GM12878 (cell line): ENCODE measurements around the gene TRPC1. TPM values are rescaled to one million over a fixed set of nuclear protein-coding genes. Genes with fewer than 3 reads are reported as not detected.

ENCODE experiments used
- ATAC-seq: fragments of 200-7000 bp; cut with Tn5 transposase; 3 replicates; pipeline ENCODE4 v1.9.1; 2020; ENCODE audit warnings: mild to moderate bottlenecking, moderate library complexity
- BruUV-seq: library from RNA; stranded (reverse); fragments of 400-500 nt; replicated peaks from 2 replicates; lab custom pipeline; 2021; lab: Mats Ljungman, UMichigan
- CTCF ChIA-PET: fragments of 300-600 bp; sonication (Branson Sonifier 250); formaldehyde crosslinking; extraction: SDS; loops from one replicate; lab custom pipeline; 2021; ENCODE audit warnings: inconsistent platforms; lab: Yijun Ruan, JAX
- POLR2A ChIA-PET: fragments of 350-600 bp; formaldehyde crosslinking; extraction: SDS; loops from one replicate; lab custom pipeline; 2021; ENCODE audit warnings: inconsistent platforms; lab: Charles Lee
- RAD21 ChIA-PET: fragments of 300-600 bp; sonication (Branson Sonifier 250); formaldehyde crosslinking; loops from one replicate; lab custom pipeline; 2023; ENCODE audit warnings: antibody characterized with exemption; ENCODE audit not compliant: unreplicated experiment; lab: Charles Lee
- SMC1A ChIA-PET: fragments of 300-600 bp; sonication (Branson Sonifier 250); formaldehyde crosslinking; loops from one replicate; lab custom pipeline; 2023; ENCODE audit not compliant: unreplicated experiment, uncharacterized antibody; lab: Charles Lee
- DNase-seq: peaks from one replicate; pipeline ENCODE4 v3.0.0-alpha.2; 2011; ENCODE audit warnings: low read depth, low spot score
- FAIRE-seq: peaks from 3 replicates; lab custom pipeline; 2011; peaks lifted over from hg19 to GRCh38; lab: Jason Lieb, UNC
- H2AFZ ChIP-seq: 2 replicates; pipeline ENCODE4 v1.6.0; 2011; ENCODE audit warnings: low read depth, low read length, control low read depth; ENCODE audit not compliant: control insufficient read depth
- H3K27ac ChIP-seq: 2 replicates; pipeline ENCODE4 v1.5.1; 2011; ENCODE audit warnings: control low read depth; ENCODE audit not compliant: control insufficient read depth, insufficient read depth
- H3K27me3 ChIP-seq, 2 experiments: replicated peaks in 1 of 2; 2 replicates each; pipeline versions ENCODE4 v1.6.0 to v1.6.1; 2011; ENCODE audit warnings: low read length in 1 of 2; ENCODE audit not compliant: control insufficient read depth in 2 of 2, insufficient read depth in 2 of 2
- H3K36me3 ChIP-seq, 2 experiments: 2 replicates each; pipeline ENCODE4 v1.5.1; 2011; ENCODE audit warnings: low read length in 1 of 2; ENCODE audit not compliant: control insufficient read depth in 2 of 2, insufficient read depth in 2 of 2
- H3K4me1 ChIP-seq: 2 replicates; pipeline ENCODE4 v1.6.1; 2011; ENCODE audit warnings: mild to moderate bottlenecking, low read length, moderate library complexity, mixed read lengths; ENCODE audit not compliant: control insufficient read depth, insufficient read depth
- H3K4me2 ChIP-seq: 2 replicates; pipeline ENCODE4 v1.6.0; 2011; ENCODE audit warnings: control low read depth; ENCODE audit not compliant: control insufficient read depth, insufficient read depth
- H3K4me3 ChIP-seq: fragments of 200-600 bp; sonication (generic); 2 replicates; pipeline ENCODE4 v1.5.1; 2016
- H3K79me2 ChIP-seq: 2 replicates; pipeline ENCODE4 v1.6.0; 2011; ENCODE audit warnings: low read length; ENCODE audit not compliant: control insufficient read depth, insufficient read depth
- H3K9ac ChIP-seq: 2 replicates; pipeline ENCODE4 v1.8.0; 2011; ENCODE audit warnings: low read length, control low read depth, mixed read lengths; ENCODE audit not compliant: control insufficient read depth, insufficient read depth
- H3K9me3 ChIP-seq: replicated peaks from 3 replicates; pipeline ENCODE4 v1.5.1; 2011; ENCODE audit warnings: mild to moderate bottlenecking, low read length; ENCODE audit not compliant: control insufficient read depth, insufficient read depth
- H4K20me1 ChIP-seq: 2 replicates; pipeline ENCODE4 v1.6.0; 2011; ENCODE audit not compliant: control insufficient read depth, insufficient read depth
- ASH2L ChIP-seq: fragments of 300-600, 200-600 bp; sonication (generic); IDR thresholded peaks from 2 replicates; pipeline ENCODE4 v1.6.1; 2017; ENCODE audit warnings: low read depth, mild to moderate bottlenecking, borderline replicate concordance
- CEBPB ChIP-seq, 2 experiments: fragments of 150-350 bp in 1 of 2; IDR thresholded peaks; 2 replicates each; pipeline ENCODE4 v1.6.1; 2012 to 2014; ENCODE audit warnings: low read depth in 2 of 2, low read length in 2 of 2, borderline replicate concordance in 1 of 2, inconsistent platforms in 1 of 2
- E2F8 ChIP-seq: fragments of 450-650 bp; IDR thresholded peaks from 2 replicates; pipeline ENCODE4 v1.6.1; 2018; ENCODE audit warnings: mild to moderate bottlenecking, low read depth, moderate library complexity; ENCODE audit not compliant: partially characterized antibody
- ESRRA ChIP-seq: IDR thresholded peaks from 2 replicates; pipeline ENCODE4 v1.6.1; 2012; ENCODE audit warnings: mild to moderate bottlenecking, low read length, improper control_type of control experiment
- HDAC6 ChIP-seq: fragments of 200-600 bp; sonication (generic); IDR thresholded peaks from one replicate; pipeline ENCODE4 v1.8.0; 2017; ENCODE audit warnings: antibody characterized with exemption; ENCODE audit not compliant: unreplicated experiment
- JUNB ChIP-seq: IDR thresholded peaks from 2 replicates; pipeline ENCODE4 v1.6.1; 2016; ENCODE audit warnings: antibody characterized with exemption, mild to moderate bottlenecking
- MEF2A ChIP-seq: IDR thresholded peaks from 2 replicates; pipeline ENCODE4 v1.6.1; 2011; ENCODE audit warnings: low read depth, mild to moderate bottlenecking, low read length, moderate library complexity; ENCODE audit not compliant: insufficient read depth
- MTA2 ChIP-seq: fragments of 450-650 bp; IDR thresholded peaks from 2 replicates; pipeline ENCODE4 v1.6.1; 2016; ENCODE audit warnings: low read depth, mild to moderate bottlenecking, moderate library complexity
- NFXL1 ChIP-seq: fragments of 450-650 bp; IDR thresholded peaks from 2 replicates; pipeline ENCODE4 v1.6.1; 2017; ENCODE audit warnings: antibody characterized with exemption, mild to moderate bottlenecking, borderline replicate concordance
- RAD21 ChIP-seq: IDR thresholded peaks from 2 replicates; pipeline ENCODE4 v1.6.1; 2011; ENCODE audit warnings: mild to moderate bottlenecking, low read depth, low read length, moderate library complexity; ENCODE audit not compliant: insufficient read depth
- USF2 ChIP-seq: IDR thresholded peaks from 2 replicates; pipeline ENCODE4 v1.6.1; 2011; ENCODE audit warnings: low read depth, low read length, improper control_type of control experiment, borderline replicate concordance
- WGBS: methylation state at CpG from one replicate; pipeline ENCODE4 v1.1.6; 2016; ENCODE audit warnings: low lambda C conversion rate; ENCODE audit not compliant: insufficient replicate concordance, insufficient coverage; ENCODE audit errors: missing lambda C conversion rate; 5-methylcytosine and 5-hydroxymethylcytosine counted together
- in situ Hi-C: fragments of 300-500 bp; cut with MboI; formaldehyde crosslinking; loops from 9 replicates; pipeline ENCODE4 v1.14.3; 2018; ENCODE audit warnings: mixed read lengths
- intact Hi-C: fragments of 100-400 bp; cut with micrococcal nuclease; formaldehyde crosslinking; loops from one replicate; pipeline ENCODE4 v1.14.2; 2022; ENCODE audit not compliant: unreplicated experiment
- polyA plus RNA-seq, 11 experiments: library from polyadenylated mRNA; depleted of rRNA in 4 of 11; unstranded in 6 of 11; stranded (reverse) in 5 of 11; fragments of >200 nt; fragmentation: Nextera tagmentation in 4 of 11; fragmentation: Illumina TruSeq in 1 of 11; extraction: Ambion mirVana in 4 of 11; extraction: Trizol in 1 of 11; gene quantifications; 1 replicate in 1 of 11; 2 replicates in 10 of 11; pipeline versions ENCODE4 v1.2.1 to v1.2.3, GENCODE V29; 2011 to 2016; ENCODE audit warnings: inconsistent platforms in 2 of 11, missing spikeins in 2 of 11, low read depth in 1 of 11
- total RNA-seq, 4 experiments: library from RNA; depleted of rRNA in 3 of 4; stranded (reverse); fragments of >200 nt in 3 of 4; fragmentation: Illumina TruSeq in 1 of 4; extraction: Trizol in 1 of 4; gene quantifications; 2 replicates each; pipeline versions ENCODE4 v1.2.1 to v1.2.3, GENCODE V29; 2013 to 2021

Gene TRPC1
- total and polyA plus RNA-seq, 10 of the 15 experiments (the other 5 are each of a cell fraction or from before 2014, with no cell fraction given): 0.05 to 2.9 (median 0.17) TPM

GRCh38 chr3:142852009-142852408, 128.2 kb downstream of the TRPC1 start:
- Histone ChIP-seq H3K36me3 (no peaks in the 10 kb centered on the region), H3K9me3 (no peaks in the 10 kb centered on the region), H2AFZ (no peak overlapping the region), H3K4me3 (no peak overlapping the region), H3K4me2 (no peak overlapping the region), H3K27me3 (no peaks in the 10 kb centered on the region; a peak in 1 of 4 replicates), H3K79me2 (no peaks in the 10 kb centered on the region), H3K4me1 (no peaks in the 10 kb centered on the region), H3K9ac (no peak overlapping the region), H4K20me1 (no peaks in the 10 kb centered on the region)
- ChIA-PET CTCF (interaction anchor here (1.9 to 2.1 kb wide), 2 partner anchors 23 to 223 kb away, joined by 5 read pairs; no protein-coding TSS in a partner anchor), SMC1A (no interaction called here), RAD21 (no interaction called here), POLR2A (no interaction called here)
- 27% methylated on average over 4 of the region's 4 CpGs for WGBS
- no peak for FAIRE-seq
- ATAC-seq: peak; percentile 43; the same call in 2 of the 3 replicates
- no TSS peak for BruUV-seq
- DNase-seq: no peak
- TF ChIP-seq JUNB (peak; percentile 26; the same call in 1 of the 2 replicates), CEBPB (IDR thresholded peaks at IDR 0.05; ENCODE audit: borderline replicate concordance in 1 of 2, low read depth in 2 of 2, low read length in 2 of 2) (no peak)
- TF ChIP-seq, all 136 proteins: peak for 1
- no peak overlapping the region for H3K27ac ChIP-seq
- intact Hi-C loops (no loop called here), in situ Hi-C loops (no loop called here)

GRCh38 chr3:142853270-142854168, 129.7 kb downstream of the TRPC1 start:
- 12% methylated on average over 10 of the region's 10 CpGs for WGBS
- H3K27ac ChIP-seq: no peak overlapping the region
- no TSS peak for BruUV-seq
- ATAC-seq: no peak; the same call in 2 of the 3 replicates
- RAD21 ChIA-PET: interaction anchor here (1.7 kb wide), 1 partner anchor 25 kb away, joined by 6 read pairs; no protein-coding TSS in a partner anchor
- no peaks in the 10 kb centered on the region for H4K20me1 ChIP-seq
- no peaks in the 10 kb centered on the region for H3K4me1 ChIP-seq
- CTCF ChIA-PET: interaction anchor here (0.7 to 2.0 kb wide), 7 partner anchors 9 to 225 kb away, joined by 3 to 10 read pairs (median 5); no protein-coding TSS in a partner anchor
- no peak overlapping the region for H3K4me3 ChIP-seq
- no peak overlapping the region for H3K4me2 ChIP-seq
- FAIRE-seq: no peak
- DNase-seq: no peak
- SMC1A ChIA-PET: interaction anchor here (1.1 to 1.4 kb wide), 3 partner anchors 10 to 21 kb away, joined by 3 to 4 read pairs (median 3); no protein-coding TSS in a partner anchor
- H3K79me2 ChIP-seq: no peaks in the 10 kb centered on the region
- no peaks in the 10 kb centered on the region for H3K9me3 ChIP-seq
- intact Hi-C loops (no loop called here), in situ Hi-C loops (no loop called here)
- H2AFZ ChIP-seq: no peak overlapping the region
- H3K9ac ChIP-seq: no peak overlapping the region
- H3K36me3 ChIP-seq: no peaks in the 10 kb centered on the region
- POLR2A ChIA-PET: interaction anchor here (0.7 to 1.1 kb wide), 3 partner anchors 31 to 258 kb away, joined by 3 to 4 read pairs (median 3); no protein-coding TSS in a partner anchor
- H3K27me3 ChIP-seq: no peaks in the 10 kb centered on the region; a peak in 1 of 4 replicates
- TF ChIP-seq HDAC6: no peak
- TF ChIP-seq ESRRA: no peak
- no peak for TF ChIP-seq MTA2
- no peak for TF ChIP-seq USF2
- TF ChIP-seq NFXL1: no peak
- no peak for TF ChIP-seq ASH2L
- no peak for TF ChIP-seq RAD21
- TF ChIP-seq E2F8: no peak
- no peak for TF ChIP-seq MEF2A
